ENCODE data around the gene DHX58.
"Not testable (repeated sequence)": the region's sequence is repeated elsewhere in the genome, so short reads cannot be mapped to it uniquely, and the experiment has no call there.

DNA sequence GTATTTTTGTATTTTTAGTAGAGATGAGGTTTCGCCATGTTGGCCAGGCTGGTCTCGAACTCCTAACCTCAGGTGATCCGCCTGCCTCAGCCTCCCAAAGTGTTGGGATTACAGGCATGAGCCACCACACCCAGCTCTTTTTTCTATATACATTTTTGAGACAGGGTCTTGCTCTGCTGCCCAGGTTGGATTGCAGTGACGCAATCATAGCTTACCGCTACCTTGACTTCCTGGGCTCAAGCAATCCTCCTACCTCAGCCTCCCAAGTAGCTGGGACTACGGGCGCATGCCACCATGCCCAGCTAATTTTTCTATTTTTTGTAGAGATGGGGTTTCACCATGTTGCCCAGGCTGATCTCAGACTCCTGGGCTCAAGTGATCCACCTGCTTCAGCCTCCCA is 28.2 kb upstream of the DHX58 start:
- TF ChIP-seq, protein P1, sequence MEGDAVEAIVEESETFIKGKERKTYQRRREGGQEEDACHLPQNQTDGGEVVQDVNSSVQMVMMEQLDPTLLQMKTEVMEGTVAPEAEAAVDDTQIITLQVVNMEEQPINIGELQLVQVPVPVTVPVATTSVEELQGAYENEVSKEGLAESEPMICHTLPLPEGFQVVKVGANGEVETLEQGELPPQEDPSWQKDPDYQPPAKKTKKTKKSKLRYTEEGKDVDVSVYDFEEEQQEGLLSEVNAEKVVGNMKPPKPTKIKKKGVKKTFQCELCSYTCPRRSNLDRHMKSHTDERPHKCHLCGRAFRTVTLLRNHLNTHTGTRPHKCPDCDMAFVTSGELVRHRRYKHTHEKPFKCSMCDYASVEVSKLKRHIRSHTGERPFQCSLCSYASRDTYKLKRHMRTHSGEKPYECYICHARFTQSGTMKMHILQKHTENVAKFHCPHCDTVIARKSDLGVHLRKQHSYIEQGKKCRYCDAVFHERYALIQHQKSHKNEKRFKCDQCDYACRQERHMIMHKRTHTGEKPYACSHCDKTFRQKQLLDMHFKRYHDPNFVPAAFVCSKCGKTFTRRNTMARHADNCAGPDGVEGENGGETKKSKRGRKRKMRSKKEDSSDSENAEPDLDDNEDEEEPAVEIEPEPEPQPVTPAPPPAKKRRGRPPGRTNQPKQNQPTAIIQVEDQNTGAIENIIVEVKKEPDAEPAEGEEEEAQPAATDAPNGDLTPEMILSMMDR (IDR thresholded peaks at IDR 0.05) = not testable (repeated sequence)
- not testable (repeated sequence) for TF ChIP-seq EZH2 (IDR thresholded peaks at IDR 0.05; ENCODE audit: borderline replicate concordance, insufficient read depth, low read depth, low read length, poor library complexity, severe bottlenecking)
